ENCODE data around the gene HOXB6. TPM values are rescaled to one million over a fixed set of nuclear protein-coding genes. Genes with fewer than 3 reads are reported as not detected.

The HOXB6 gene
- polyA plus RNA-seq (ENCODE audit: insufficient read length in 4 of 4) = 100 to 1,000 TPM in 1 of 4 donors, 10 to 100 TPM in 3; 81.5 to 108 (median 90.6) TPM

DNA sequence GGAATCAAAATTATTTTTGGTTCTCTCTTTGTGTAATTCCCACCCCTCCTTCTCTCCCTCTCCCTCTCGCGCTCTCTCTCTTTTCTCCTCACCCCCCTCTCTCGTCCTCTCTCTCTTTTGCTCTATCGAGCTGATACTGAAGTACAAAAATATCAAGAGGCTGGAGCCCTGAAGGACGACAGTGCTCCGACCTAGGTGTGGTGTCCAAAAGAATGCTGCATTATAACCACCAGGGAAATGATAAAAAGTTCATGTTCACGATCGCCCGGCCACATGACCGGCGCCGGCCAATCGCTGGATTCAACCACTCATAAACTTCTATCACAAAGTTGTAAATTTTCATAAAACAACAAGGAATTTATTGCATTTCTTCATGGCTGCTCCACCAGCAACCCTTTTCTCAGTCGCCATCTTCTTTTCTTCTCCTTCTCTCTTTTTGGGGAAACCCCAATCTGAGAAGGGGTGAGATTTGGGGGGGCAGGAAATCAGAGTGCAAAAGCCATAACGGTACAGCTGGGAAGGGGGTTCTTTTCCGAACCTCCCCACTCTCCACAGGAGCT is at the start of gene HOXB6:
TSS of gene HOXB6 (minus strand) at position 217 of the 560 bp plus-strand sequence. CDS start 6,836 bp downstream, outside the sequence.
- DNase-seq (ENCODE audit: low read depth in 4 of 4, low spot score in 3 of 4) = no peak

DNA sequence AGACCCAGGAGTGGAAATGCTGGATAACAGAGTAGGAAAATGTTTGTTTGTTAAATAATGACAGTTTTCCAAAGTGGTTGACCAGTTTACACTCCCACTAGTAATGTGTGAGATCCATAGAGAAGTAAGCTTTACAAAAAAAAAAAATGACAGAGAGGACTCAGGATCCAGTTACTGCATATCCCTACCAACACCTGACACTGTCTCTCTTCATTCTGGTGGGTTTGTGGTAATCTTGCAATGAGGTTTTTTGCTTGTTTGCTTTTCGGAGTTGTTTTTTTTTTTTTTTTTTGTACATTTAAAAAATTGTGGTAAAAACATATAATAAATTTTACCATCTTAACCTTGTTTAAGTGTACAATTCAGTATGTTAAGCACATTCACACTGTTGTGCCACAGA is 45.0 kb upstream of the HOXB6 start:
- DNase-seq (ENCODE audit: low read depth in 4 of 4, low spot score in 3 of 4) = no peak

DNA sequence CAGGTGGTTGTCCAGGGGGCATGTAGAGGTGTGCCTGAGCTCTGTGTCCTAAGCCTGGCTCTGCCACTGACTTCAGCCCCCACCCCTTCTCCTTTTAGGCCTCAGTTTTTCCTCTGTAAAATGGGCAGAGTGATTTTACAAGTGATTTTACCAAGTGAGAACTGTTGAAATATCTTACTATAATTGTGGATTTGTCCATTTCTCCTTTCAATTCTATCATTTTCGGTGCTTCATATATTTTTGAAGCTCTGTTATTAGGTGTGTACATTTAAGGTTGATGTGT is 43.1 kb upstream of the HOXB6 start:
- no peak for DNase-seq (ENCODE audit: low read depth in 4 of 4, low spot score in 3 of 4)

DNA sequence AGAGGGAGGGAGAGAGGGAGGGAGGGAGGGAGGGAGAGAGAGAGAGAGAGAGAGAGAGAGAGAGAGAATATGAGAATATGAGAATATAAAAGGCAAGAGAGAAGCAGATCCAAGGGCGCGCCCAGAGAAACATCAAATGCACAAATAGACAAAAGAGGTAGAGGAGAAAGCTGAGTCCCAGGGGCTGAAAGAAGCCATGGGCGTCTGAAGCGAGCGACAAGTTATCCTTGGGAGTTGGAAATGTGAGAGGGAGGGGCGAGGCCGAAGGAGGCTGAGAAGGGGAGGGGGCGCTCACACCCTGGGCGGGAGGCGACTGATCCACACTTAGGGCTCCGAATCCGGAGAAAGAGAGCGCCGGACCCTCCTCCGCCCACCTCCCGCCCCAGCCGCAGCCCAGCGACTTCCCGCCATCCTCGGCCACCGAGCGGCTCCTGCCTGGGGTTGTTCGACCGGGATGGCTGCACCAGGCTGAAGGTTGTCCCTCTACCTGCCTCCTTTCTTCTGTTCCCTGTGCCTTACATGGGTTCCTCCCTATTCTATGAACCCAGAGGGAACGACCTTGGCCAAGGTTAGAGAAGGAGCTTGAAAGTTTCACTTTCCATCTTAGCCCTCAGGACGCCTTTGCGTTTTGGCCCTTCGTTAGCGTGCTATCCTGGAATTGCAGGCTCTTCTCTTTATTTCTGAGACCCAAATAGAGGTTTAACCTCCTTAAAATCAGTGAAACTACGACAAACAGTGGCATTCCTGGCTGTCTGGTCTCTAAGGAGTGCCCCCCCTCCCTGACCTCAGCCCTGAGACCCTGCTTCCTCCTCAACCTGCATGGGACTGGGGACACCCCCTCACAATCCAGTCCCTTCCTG is 42.5 kb upstream of the HOXB6 start:
- DNase-seq (ENCODE audit: low read depth in 4 of 4, low spot score in 3 of 4) = no peak

DNA sequence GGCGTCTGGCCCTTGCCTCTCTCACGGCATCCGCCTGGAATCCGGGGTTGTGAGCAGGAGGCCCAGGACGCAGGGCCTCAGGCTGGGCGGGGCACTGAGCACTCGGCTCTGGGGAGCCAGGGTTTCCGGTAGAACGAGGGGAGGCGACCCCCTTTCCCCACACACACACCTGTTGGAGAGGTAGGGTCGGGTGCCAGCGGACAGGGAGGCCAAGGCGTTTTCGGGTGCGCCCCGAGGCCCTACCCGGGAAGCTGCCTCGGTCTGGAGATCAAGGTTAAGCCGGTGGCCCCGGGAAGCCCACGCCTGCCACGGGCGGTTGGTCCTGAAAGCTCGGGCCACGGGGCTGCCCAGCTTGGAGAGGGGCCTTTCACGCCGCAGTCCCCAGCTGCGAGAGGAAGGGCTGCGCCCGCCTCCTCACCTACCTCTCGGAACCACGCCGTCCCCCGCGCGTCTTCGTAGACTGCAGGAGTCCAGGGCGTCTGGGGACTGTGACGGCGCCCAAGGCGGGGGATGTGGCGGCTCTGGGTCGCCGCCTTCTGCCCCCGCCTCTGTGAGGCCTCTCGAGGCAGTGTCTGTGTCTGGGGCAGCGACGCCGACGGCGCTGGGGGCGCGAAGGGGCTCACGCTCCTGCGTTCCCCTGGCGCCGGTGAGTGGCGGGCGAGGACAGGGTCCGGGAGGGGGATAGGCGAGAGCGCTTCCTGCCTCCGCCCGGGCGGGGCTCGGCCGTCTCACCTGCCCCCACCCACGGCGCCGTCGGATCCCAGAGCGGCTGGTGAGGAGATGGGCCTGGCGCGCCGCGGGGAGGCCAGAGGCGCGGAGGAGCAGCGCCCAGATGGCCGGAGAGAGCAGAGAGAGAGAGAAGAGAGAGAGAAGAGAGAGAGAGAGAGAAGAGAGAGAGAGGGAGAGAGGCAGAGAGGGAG is 41.7 kb upstream of the HOXB6 start:
- DNase-seq (ENCODE audit: low read depth in 4 of 4, low spot score in 3 of 4) = no peak

DNA sequence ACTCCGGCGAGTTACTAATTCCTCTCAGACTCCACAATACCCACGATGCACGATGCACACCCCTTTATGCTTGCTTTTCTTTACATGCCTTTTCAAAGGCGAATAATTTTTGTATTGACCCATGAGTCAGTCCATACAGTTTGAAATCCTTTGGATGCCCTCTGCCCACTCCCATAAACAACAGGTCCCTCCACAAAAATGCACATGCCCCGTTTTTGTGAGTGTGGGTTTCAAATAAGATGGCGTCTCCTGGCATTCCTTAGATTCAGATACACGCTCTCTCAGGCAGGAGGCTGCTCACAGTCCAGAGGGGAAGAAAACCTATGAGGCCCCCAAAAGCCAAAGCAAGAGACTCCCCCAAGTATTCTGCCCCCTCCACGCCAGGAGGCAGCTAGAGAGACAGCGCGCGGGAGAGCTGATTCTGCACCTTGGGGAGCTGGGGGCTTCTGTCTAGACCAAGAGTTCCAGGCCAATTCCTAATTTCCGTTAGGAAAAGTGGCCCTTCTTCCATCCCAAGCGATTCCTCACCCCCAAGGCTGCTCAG is 40.9 kb upstream of the HOXB6 start:
- DNase-seq (ENCODE audit: low read depth in 4 of 4, low spot score in 3 of 4) = no peak

DNA sequence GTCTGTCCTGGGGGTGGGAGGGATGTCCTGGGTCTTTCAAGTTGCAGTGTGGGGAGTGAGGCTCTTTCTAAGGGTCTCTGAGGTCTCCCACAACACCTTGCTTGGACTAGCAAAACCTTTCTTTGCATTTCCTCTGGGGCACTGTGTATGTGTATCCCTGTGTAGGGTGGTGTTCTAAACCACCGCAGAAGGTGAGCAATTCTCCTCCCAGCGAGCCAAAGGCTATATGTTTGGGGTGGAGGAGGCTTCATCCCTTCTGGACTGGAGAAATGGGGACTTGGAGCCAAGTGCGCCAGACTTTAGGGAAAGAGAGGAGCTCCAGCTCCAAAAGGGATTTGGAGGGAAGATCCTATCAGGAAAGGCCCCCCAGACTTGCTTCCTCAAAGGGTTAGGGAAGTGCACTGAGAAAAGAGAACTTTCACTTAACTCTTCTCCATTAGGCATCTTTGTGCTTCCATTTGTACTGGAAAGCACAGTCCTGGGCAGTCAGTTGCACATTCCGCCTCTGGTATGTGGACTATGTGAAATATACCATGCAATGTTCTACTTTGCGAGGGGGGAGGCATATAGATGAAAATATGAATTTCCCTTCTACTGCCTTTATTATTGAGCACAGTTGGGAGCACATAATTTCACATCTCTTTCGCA is 40.2 kb upstream of the HOXB6 start:
- no peak for DNase-seq (ENCODE audit: low read depth in 4 of 4, low spot score in 3 of 4)

DNA sequence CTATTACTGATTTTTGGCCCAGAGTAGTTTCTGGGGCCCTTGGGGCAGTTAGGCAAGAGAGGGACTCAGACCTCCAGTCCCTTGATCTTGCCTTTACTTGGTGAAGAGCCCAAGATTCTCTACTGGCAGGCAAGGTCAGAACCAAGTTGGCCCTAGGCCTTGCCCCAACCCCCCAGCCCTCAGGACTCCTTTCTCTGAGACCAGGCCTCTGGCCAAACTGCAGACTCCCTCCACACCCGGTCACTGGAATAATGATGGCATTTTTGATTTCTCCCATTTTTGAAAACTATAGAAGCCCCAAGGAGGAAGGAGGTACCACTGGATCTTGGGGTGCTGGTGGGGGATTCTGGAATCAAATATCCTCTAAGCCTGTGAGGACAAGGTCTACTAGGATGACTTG is 39.4 kb upstream of the HOXB6 start:
- DNase-seq (ENCODE audit: low read depth in 4 of 4, low spot score in 3 of 4) = no peak

DNA sequence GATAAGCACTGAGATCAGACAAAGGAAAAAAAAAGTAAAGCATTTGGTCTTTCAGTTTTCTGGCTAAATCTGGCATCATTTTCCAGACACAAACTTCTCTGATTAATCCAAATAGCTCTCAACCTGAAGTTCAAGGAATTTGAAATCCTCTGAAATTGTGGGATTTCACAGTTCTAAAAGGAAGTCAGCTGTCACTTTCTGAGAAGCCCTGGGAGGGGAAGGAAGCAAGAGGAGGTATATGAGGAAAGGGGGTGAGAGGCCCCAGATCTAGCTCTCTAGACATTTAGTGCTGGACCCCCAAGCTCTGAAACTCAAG is 38.9 kb upstream of the HOXB6 start:
- no peak for DNase-seq (ENCODE audit: low read depth in 4 of 4, low spot score in 3 of 4)

DNA sequence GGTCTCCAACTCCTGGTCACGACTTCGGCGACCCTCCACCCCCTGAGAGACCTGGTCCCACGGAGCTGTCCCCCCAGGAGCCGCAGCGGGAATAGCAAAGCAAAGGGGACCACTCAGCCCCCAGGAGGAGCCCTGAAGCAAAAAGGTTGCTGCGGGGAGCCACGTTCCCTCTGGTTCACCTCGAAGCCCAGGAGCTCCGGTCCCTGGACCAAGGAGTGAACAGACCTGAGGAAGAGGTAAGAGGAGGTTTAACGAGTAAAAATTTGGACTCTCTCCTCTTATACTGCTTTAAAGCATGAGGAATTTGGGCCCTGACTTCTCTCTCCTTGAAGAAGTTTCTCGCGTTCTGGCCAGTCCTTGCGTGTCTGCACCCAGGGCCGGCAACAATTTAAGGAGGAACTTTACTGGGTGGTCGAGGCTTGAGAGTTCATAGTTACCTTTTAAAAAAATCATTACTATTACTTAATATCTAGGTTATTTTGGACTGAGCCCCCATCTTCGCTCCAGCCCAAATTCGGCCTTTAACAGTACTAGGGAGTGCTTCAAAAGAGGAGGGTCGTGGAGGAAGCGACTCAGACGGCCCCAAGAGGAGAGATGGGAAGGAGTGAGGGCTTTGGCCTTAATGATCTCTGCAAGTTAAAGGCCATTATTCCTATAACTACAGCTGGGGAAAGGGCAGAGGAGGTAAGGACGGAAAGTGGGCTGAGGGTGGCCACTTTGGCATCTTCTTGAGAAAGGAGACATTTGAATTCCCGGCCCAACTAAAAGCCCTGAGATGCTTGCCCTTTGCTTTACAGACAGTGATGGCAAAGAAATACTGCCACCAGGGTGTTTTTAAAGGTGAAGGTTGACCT is 38.3 kb upstream of the HOXB6 start:
- no peak for DNase-seq (ENCODE audit: low read depth in 4 of 4, low spot score in 3 of 4)

DNA sequence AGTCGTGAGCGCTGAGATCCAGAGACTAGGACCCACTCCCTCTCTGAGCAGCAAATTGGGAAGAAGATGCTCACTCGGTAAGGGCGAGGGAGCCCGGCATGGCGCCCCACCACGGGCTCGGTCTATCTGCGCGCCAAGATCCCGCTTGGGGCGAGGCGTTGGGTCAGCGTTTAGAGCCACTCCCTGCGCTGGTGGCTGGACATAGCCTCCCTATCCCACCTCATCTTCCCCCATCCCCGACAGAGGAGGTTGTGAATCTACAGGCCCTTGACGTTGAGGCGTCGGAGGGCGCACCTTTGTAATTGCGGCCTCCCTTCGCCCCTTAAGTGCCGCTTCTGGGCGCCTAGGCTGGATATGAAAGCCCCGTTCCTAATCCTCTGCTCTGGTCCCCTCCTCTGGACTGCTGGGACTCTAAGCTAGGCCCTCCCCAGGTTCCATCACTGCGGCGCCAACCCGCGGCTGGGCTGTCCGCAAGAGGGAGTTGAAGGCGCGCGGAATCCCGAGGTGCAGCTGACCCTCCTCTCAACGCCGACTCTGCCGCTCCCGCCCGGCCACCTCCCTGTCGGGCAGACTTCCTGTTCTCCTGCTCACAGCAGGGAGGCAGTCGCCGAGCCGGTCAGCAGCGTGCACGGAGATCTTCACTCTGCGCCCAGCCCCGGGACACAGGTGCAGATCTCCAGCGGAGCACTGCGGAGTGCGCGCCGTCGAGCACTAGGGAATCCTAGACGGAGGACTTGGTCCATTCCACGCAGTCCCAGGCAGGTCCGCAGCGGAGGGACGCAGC is 37.5 kb upstream of the HOXB6 start:
- DNase-seq (ENCODE audit: low read depth in 4 of 4, low spot score in 3 of 4) = no peak

DNA sequence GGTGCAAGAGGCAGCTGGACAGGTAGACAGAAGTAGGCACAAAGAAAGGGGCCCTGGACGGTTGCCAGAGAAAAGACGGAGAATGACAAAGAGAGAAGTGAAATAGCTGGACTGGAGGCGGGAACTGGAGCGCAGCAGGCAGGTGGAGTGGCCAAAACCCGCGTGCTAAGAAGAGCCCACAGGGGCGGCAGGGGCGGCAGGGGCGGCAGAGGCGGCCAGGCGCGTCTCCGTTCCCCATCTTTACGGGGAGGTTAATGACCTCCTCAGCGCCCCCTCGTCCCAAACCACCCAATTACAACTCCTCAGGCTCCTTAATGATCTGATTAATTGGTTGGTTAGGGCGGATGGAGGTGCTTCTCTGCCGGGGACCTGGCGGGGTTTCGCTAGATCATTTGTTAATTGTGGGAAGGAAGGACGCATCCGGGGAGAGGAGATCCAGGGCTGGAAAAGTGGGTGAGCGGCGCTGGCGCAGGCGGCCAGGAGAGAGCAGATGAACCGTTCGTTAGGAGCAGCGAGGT is 36.8 kb upstream of the HOXB6 start:
- DNase-seq (ENCODE audit: low read depth in 4 of 4, low spot score in 3 of 4) = no peak

DNA sequence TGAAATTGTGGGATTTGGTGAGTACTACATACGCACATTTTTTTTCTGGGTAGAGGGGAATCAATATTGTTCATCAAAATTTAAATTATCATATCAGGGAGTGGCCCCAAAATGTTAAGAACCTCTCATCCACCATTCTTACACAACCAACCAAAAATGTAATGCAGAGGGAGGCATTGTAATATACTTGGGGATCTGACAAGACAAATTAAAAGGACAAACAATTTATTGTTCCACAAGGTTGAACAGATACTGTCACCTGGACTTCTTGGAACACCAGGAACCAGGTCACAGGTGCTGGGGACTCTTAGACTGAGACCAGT is 36.0 kb upstream of the HOXB6 start:
- no peak for DNase-seq (ENCODE audit: low read depth in 4 of 4, low spot score in 3 of 4)

DNA sequence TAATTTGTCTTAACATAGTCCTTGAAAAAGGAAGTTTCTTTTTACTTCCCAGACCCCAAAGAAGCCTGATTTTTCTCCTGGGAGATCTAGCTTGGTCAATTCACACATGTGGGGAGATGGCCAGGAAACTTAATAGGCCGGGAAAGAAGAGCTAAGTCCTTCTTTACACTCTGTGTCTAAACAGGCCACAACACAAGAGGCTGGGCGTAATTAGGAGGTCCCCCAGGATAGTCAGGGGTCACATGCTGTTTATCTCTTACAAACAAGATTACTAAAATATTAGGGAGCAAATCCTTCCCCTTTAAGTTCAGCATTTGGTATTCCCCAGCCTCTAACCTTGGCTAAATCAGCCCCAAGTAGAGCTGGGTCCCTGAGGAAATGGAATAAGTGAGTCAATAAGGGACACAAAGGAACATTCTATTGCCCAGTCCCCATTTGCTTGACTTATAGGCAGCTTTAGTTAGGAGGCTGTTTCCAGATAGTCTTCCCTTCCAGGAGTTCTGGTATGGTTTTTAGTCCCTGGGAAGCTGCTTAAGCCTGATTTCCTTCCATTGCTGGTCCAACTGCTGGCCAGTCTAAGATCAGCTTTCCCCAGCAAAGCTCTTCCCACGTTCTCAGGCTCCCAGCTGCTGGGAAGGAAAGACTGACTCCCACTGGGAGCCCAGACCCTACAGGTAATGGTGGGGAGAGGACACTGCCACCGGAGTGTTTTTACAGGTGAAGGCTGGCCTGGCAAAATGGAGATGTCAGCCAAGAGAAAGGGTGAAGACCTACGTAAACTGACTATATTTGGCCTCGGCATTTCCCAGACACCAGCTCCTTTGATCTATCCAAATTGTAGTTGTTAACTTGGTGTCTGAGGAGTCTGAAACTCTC is 35.4 kb upstream of the HOXB6 start:
- no peak for DNase-seq (ENCODE audit: low read depth in 4 of 4, low spot score in 3 of 4)

DNA sequence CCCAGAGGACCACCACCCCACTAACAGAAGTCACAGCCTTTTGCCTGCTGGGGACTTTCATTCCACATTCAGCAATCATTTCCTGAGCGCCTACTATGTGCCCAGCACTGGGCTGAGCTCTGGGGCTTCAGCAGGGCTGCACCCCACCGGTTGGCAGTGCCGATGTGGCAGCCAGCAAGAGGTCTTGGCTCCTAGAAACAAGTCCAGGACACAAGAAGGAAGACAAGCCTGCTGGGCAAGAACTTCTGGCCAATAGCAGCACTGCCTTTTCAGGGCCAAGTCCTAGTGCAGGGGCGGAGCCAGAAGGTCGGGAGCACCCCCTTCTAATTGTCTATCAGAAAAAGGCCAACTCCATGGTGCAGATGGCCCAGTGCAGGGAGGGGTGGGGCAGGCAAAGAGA is 34.4 kb upstream of the HOXB6 start:
- no peak for DNase-seq (ENCODE audit: low read depth in 4 of 4, low spot score in 3 of 4)

DNA sequence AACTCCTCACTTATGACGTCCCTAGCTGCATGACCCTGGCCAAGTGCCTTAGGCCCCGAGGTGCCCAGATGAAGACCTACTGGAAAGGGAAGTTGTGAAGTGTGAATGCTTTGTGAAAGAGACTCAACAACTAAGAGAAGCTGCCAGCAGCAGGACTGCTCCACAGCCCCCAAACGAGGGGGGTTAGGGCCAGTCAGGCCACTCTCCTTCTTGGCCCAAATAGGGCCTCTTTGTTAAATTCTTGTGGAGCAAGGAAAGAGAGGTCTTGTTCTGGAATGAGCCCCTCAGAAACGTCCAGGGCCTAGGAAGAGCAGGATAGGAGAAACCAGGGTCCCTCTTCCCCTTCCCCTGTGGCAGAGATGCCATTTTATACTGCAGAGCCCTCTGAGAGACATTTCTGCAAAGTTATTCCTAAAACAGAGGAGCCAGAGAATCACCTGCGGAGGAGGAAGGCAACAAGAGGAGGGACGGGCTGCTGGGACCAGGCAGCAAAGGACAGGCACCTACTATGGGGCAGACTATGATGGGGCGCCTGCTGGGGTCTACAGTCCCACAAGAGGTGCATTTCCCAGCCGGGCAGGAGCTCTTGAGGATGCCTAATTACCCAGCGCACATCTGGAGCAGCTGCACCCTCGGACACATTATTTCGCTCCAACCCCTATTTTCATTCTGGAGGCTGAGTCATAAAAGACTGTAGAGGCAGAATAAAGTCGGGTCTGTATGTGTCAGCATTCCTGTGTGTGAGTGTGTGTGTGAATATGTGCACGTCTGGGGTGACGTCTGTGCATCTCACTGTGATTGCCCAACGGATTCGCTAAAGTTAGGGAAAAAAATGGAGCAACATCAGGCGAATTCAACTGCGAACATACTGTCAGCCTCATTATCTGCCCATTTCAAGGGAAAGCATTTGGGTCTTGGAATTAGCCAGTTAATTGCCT is 32.8 kb upstream of the HOXB6 start:
- DNase-seq (ENCODE audit: low read depth in 4 of 4, low spot score in 3 of 4) = no peak

Data from right renal pelvis (tissue), 4 donors.